ENCODE results near the gene RGS1. TPM values are rescaled to one million over a fixed set of nuclear protein-coding genes. Genes with fewer than 3 reads are reported as not detected.

RGS1 gene
- total and polyA plus RNA-seq, 9 of the 15 experiments (the other 6 are each of a cell fraction or from before 2014, with no cell fraction given) = not detected

DNA sequence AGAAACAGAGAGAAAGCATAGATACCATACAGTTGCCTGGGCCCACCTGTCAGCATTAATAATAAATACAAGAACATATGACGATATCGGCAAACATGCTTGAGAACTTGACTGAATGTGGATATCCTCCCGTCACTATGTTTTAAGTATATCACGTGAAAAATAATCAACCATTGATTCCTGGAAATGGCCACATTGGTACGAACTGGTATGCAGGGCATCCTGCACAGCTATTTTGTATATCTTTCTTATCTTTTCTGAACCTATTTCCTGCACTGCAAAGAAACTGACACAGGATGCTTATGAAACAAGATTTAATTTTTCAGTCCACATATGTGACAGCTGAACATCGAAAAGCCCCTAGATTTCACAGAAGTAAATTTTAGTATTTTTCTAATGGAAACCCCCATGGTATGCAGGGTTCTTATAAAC is 22.8 kb upstream of the RGS1 start:
- Histone ChIP-seq H3K79me2 (ENCODE audit: control insufficient read depth, insufficient read depth, low read length) (no peaks in the 10 kb centered on the region), H3K27me3 (ENCODE audit: control insufficient read depth in 2 of 2, insufficient read depth in 2 of 2, low read length in 2 of 2) (no peaks in the 10 kb centered on the region), H3K4me3 (no peak overlapping the region), H4K20me1 (replicated peaks; ENCODE audit: control insufficient read depth, insufficient read depth, low read length) (no peaks in the 10 kb centered on the region), H3K9me3 (replicated peaks; ENCODE audit: control insufficient read depth, insufficient read depth, low read depth, low read length) (no peaks in the 10 kb centered on the region; the same call in none of the 2 replicates), H3K9ac (ENCODE audit: insufficient read depth in 1 of 2, low read depth in 2 of 2, low read length in 2 of 2) (no peak overlapping the region), H3K9me1 (ENCODE audit: control insufficient read depth, insufficient read depth, low read length) (no peaks in the 10 kb centered on the region), H3K4me1 (replicated peaks in 1 of 2; ENCODE audit: control insufficient read depth in 2 of 2, insufficient read depth in 2 of 2, low read length in 2 of 2) (no peaks in the 10 kb centered on the region), H3K4me2 (ENCODE audit: insufficient read depth, low read length) (no peak overlapping the region), H3K36me3 (ENCODE audit: control insufficient read depth, insufficient read depth, low read length) (no peaks in the 10 kb centered on the region), H2AFZ (ENCODE audit: low read depth, low read length) (no peak overlapping the region), H3K27ac (ENCODE audit: extremely low read depth, low read depth, low read length) (no peak overlapping the region)
- in situ Hi-C loops (cut with MboI) (no loop called here), intact Hi-C loops (cut with micrococcal nuclease) (no loop called here)
- ATAC-seq = no peak
- CTCF ChIA-PET (ENCODE audit: low intra/inter-chr PET ratio) = no interaction called here
- FAIRE-seq = no peak
- DNase-seq (ENCODE audit: extremely low read depth in 1 of 4, low spot score in 3 of 4) = no peak
- 2% methylated on average over 6 of the region's 6 CpGs for WGBS (ENCODE audit: insufficient coverage, low coverage, missing lambda C conversion rate)
- POLR2A ChIA-PET = no interaction called here
- no TSS peak for BruUV-seq (replicated peaks)
- no peak for TF ChIP-seq POLR2AphosphoS5 (IDR thresholded peaks at IDR 0.05; ENCODE audit: control insufficient read depth, insufficient read depth, low read depth, low read length)
- no peak for TF ChIP-seq ZNF76 (CRISPR knock-in tag; IDR thresholded peaks at IDR 0.05; ENCODE audit: borderline replicate concordance)
- TF ChIP-seq, protein P1, sequence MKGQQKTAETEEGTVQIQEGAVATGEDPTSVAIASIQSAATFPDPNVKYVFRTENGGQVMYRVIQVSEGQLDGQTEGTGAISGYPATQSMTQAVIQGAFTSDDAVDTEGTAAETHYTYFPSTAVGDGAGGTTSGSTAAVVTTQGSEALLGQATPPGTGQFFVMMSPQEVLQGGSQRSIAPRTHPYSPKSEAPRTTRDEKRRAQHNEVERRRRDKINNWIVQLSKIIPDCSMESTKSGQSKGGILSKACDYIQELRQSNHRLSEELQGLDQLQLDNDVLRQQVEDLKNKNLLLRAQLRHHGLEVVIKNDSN (CRISPR knock-in tag; IDR thresholded peaks at IDR 0.05) = no peak
- no peak for TF ChIP-seq POLR2AphosphoS2 (IDR thresholded peaks at IDR 0.05; ENCODE audit: low read length)
- TF ChIP-seq CGGBP1 (CRISPR knock-in tag; IDR thresholded peaks at IDR 0.05) = no peak
- TF ChIP-seq MECOM (CRISPR knock-in tag; IDR thresholded peaks at IDR 0.05) = no peak
- TF ChIP-seq FOXJ2 (tag; IDR thresholded peaks at IDR 0.05) = no peak
- TF ChIP-seq MYNN (IDR thresholded peaks at IDR 0.05) = no peak
- TF ChIP-seq MYNN (CRISPR knock-in tag; IDR thresholded peaks at IDR 0.05) = no peak
- no peak for TF ChIP-seq ETV1 (tag; conservative IDR thresholded peaks at IDR 0.05; ENCODE audit: low read depth)
- no peak for TF ChIP-seq ARID1B (IDR thresholded peaks at IDR 0.05)
- TF ChIP-seq ZNF23 (CRISPR knock-in tag; IDR thresholded peaks at IDR 0.05) = no peak
- TF ChIP-seq, protein P2, sequence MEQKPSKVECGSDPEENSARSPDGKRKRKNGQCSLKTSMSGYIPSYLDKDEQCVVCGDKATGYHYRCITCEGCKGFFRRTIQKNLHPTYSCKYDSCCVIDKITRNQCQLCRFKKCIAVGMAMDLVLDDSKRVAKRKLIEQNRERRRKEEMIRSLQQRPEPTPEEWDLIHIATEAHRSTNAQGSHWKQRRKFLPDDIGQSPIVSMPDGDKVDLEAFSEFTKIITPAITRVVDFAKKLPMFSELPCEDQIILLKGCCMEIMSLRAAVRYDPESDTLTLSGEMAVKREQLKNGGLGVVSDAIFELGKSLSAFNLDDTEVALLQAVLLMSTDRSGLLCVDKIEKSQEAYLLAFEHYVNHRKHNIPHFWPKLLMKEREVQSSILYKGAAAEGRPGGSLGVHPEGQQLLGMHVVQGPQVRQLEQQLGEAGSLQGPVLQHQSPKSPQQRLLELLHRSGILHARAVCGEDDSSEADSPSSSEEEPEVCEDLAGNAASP (IDR thresholded peaks at IDR 0.05) = no peak

All from K562 (cell line).